Muscle layer of duodenum (tissue), 2 donors: ENCODE data around the gene LMX1B.

Experiments
- H3K27ac ChIP-seq: one replicate; pipeline ENCODE4 v1.7.0; 2013; ENCODE audit warnings: mild to moderate bottlenecking, low read length
- H3K27me3 ChIP-seq: one replicate; pipeline ENCODE4 v1.7.0; 2013; ENCODE audit warnings: low read depth, mild to moderate bottlenecking, control low read depth, low read length
- H3K36me3 ChIP-seq, 2 donors: one replicate each; pipeline ENCODE4 v1.7.0; 2013; ENCODE audit warnings: low read length in 2 of 2, control low read depth in 1 of 2, mild to moderate bottlenecking in 1 of 2; ENCODE audit not compliant: insufficient read depth in 2 of 2, control insufficient read depth in 1 of 2
- H3K4me1 ChIP-seq, 2 donors: one replicate each; pipeline ENCODE4 v1.7.0; 2013; ENCODE audit warnings: low read length in 2 of 2, mild to moderate bottlenecking in 2 of 2, control low read depth in 1 of 2, moderate library complexity in 1 of 2; ENCODE audit not compliant: insufficient read depth in 2 of 2, control insufficient read depth in 1 of 2
- H3K4me3 ChIP-seq, 2 donors: one replicate each; pipeline ENCODE4 v1.7.0; 2013; ENCODE audit warnings: low read length in 2 of 2, low read depth in 1 of 2, mild to moderate bottlenecking in 1 of 2
- H3K9me3 ChIP-seq, 2 donors: one replicate each; pipeline ENCODE4 v1.7.0; 2013; ENCODE audit warnings: low read length in 2 of 2, control low read depth in 1 of 2, mild to moderate bottlenecking in 1 of 2; ENCODE audit not compliant: control insufficient read depth in 1 of 2
- donor health status: healthy.

The LMX1B gene

DNA sequence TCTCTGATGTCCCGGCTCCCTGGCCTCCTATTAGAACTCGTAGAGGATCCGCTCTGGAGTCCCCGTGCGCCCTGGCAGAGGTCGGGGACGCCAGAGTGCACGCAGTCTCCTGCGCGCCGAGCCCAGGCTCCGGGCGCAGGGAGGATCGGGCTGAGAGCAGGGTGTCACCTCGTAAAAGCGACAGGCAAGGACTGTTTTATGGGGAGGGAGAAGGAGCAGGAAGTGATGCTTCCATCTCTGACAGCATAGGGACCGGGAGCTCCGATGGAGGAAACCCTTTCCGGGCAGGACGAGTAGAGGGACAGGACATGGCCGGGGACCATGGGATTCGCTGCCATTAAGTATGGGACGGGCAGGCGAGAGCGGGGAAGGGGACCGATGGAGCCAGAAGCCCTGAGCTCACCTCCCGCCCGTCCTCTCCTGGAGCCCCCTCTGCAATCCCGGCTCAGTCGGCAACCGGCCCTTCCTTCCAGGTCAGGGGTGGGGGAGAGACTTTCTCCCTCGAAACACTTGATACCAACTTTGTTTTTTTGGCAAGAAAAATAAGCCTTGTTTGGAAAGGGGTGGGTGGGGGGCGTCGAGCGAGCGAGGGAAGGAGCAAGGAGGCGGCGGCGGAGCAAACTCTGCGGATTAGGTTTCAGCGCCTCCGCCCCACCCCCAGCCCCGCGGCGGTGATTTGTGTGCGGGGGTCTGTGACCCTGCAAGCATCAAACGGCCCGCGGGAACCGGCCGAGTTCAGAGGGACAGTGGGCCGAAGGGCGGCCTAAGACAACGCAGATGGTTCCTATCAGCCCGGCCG, 12.6 kb downstream of the LMX1B start:
- Histone ChIP-seq H3K36me3 (no peaks in the 10 kb centered on the region), H3K4me1 (peaks cover 0 to 25% of the 10 kb centered on the region in 2 donors), H3K9me3 (no peaks in the 10 kb centered on the region), H3K27me3 (peaks cover 77% of the 10 kb centered on the region), H3K4me3 (peak overlapping the region; percentile 42 to 62), H3K27ac (no peak overlapping the region)

DNA sequence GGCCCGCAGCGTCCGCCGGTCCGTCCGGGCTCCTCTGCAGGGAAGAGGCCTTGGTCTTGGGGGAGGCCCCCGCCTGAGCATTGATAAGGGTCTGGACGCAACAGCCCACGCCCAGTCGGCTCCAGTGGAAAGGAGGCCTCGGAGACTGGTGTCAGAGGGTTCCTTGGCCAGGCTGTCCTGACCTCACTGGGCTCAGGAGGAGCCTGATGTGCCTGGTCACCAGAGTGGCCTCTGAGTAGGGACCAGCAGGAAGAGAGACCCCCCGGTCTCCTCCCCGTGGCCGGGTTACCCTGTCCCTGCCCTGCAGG, 13.2 kb downstream of the LMX1B start:
- H3K27me3 ChIP-seq: peaks cover 71% of the 10 kb centered on the region
- H3K9me3 ChIP-seq: no peaks in the 10 kb centered on the region
- no peak overlapping the region for H3K27ac ChIP-seq
- no peak overlapping the region for H3K4me3 ChIP-seq
- H3K4me1 ChIP-seq: peaks cover 0 to 25% of the 10 kb centered on the region in 2 donors
- H3K36me3 ChIP-seq: no peaks in the 10 kb centered on the region

DNA sequence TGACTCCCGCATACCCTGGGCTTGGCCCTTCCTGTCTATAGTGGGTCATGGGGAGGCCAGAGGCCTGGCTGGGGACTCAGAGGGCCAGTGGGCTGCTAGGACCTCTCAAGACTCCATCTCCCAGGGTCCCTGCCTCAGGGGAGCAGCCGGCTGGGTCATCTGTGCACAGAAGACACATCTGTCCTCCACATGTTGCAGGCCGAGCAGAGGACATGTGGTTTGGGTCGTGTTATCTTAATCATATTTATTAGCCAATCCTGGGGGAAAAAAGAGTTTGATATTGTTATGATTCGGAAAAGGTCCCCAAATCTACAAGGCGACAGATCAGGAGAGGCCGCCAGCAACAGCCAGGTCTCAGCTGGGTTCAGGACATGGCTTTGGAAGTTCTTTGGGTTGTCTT, 14.4 kb downstream of the LMX1B start:
- Histone ChIP-seq H3K4me3 (no peak overlapping the region), H3K4me1 (peaks cover 0 to 25% of the 10 kb centered on the region in 2 donors), H3K36me3 (no peaks in the 10 kb centered on the region), H3K9me3 (no peaks in the 10 kb centered on the region), H3K27ac (no peak overlapping the region), H3K27me3 (peaks cover 60% of the 10 kb centered on the region)

DNA sequence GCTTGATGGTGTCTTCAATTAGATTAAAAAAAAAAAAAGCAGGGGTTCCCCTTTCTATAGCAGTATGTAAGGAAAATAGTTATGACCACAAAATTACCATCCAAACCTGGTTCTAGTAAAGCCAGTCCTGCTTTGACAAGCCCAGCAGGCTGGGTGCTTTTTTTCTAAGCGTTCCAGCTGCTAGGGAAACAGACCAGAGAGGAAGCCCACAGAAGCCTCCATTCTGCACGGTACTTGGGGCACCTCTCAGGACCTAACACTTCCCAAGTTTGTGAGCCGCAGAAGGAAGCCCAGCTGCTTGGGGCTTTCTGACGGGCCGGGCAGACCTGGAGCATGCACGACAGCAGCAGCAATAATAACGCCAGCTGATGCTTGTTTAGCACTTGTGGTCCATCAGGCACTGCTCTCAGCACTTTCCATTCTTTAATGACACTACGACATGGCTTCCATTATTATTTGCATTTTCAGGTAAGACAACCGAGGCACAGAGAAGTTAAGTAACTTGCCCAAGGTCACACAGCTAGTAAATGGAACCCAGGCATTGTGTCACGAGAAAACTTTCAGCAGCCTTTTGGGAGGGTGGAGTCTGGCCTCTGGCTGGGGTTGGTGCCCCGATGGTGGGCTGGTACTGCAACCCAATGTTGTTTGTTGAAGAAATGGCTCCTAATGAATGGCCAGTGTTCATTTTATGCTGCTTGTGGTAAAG, 15.4 kb downstream of the LMX1B start:
- Histone ChIP-seq H3K9me3 (no peaks in the 10 kb centered on the region), H3K4me1 (peaks cover 0 to 20% of the 10 kb centered on the region in 2 donors), H3K4me3 (no peak overlapping the region), H3K36me3 (no peaks in the 10 kb centered on the region), H3K27me3 (peaks cover 50% of the 10 kb centered on the region), H3K27ac (no peak overlapping the region)

DNA sequence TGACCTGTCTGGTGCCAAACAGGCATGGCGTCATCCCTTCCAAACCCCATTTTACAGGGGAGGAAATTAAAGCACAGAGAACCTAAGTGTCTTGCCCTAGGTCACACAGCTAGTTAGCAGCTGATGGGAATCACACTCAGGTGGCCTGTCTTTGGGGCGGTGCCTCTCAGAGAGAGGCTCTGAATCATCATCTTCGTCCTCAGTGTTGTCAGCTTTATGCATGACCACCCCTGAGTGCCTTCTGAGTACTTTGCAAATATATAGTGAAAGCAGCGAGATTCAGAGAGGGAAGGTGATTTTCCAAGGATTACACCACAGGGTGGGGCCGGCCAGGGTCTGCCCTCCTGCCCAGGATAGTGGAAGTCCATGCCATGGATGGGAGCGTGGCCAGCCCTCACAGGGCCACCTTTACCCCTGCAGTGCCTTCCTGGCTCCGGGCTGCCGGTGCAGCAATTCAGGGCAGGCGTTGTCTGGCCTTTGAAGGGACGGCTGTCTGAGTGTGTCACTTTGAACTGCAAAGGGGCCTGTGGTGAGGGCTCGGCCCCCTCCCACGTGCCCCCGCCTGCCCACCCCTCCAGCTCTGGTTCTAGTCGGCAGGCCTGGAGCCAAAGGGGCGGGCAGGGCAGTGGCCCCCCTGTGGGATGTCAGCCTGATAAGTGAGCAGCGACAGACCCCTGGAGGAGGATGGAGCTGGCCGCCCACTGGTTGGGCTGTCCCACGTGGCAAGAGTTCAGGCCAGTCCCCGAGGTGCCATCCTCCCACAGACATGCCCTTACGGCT, 16.9 kb downstream of the LMX1B start:
- no peak overlapping the region for H3K27ac ChIP-seq
- H3K4me3 ChIP-seq: no peak overlapping the region
- H3K27me3 ChIP-seq: peaks cover 35% of the 10 kb centered on the region
- peaks cover 0 to 11% of the 10 kb centered on the region in 2 donors for H3K4me1 ChIP-seq
- H3K9me3 ChIP-seq: no peaks in the 10 kb centered on the region
- no peaks in the 10 kb centered on the region for H3K36me3 ChIP-seq

DNA sequence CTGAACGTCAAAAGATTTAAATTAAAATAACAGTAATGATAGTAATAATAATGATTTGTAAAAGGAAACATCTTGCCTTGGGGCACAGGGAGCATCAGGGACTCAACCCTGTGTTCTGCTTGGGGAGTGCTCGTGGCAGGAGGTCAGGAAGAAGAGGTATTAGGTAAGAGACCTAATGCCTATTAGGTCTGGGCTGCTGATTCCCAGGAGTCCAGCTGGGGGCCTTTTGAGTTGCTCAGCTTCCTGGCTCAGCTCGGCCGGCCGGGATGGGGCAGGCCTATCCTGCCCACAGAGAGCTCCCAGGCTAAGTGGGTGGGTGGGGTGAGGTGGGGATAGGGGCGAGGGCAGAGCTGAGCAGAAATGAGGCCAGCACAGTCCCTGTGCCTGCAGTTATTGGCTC, 17.5 kb downstream of the LMX1B start:
- no peak overlapping the region for H3K4me3 ChIP-seq
- peaks cover 29% of the 10 kb centered on the region for H3K27me3 ChIP-seq
- H3K4me1 ChIP-seq: peaks cover 0 to 5% of the 10 kb centered on the region in 2 donors
- H3K36me3 ChIP-seq: no peaks in the 10 kb centered on the region
- H3K9me3 ChIP-seq: no peaks in the 10 kb centered on the region
- no peak overlapping the region for H3K27ac ChIP-seq

DNA sequence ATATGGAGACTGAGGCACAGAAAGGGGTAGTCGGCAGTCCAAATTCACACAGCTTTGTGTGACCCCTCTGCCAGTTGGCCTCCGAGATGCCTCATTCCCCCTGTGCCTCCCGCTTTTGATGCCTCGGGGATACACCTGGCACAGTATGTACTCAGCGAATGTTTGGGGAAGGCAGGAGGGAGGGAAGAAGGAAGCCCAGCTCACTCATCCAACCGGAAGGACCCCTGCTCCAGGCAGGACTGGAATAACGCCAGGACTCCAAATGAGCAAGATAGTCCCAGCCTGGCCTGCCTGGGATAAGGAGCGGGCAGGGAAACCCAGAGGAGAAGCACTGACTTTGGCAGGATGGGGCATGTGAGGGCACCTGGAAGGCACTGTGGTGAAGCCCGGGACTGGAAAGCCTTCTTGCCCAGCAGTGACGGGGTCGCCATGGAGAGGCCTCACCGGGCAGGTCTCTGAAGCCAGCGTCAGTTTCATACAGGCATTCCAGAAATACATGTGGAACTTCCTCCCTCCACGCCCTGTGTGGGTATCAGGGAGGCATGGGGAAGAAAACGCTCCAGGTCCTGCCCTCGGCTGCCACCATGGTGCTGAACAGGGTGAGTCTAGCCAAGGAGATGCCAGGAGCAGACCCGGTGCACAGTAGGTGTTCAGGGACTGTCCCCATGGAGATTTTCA, 20.3 kb downstream of the LMX1B start:
- no peaks in the 10 kb centered on the region for H3K36me3 ChIP-seq
- H3K4me3 ChIP-seq: no peak overlapping the region
- H3K27ac ChIP-seq: no peak overlapping the region
- no peaks in the 10 kb centered on the region for H3K9me3 ChIP-seq
- peaks cover 35% of the 10 kb centered on the region for H3K27me3 ChIP-seq
- peaks cover 0 to 13% of the 10 kb centered on the region in 2 donors for H3K4me1 ChIP-seq

DNA sequence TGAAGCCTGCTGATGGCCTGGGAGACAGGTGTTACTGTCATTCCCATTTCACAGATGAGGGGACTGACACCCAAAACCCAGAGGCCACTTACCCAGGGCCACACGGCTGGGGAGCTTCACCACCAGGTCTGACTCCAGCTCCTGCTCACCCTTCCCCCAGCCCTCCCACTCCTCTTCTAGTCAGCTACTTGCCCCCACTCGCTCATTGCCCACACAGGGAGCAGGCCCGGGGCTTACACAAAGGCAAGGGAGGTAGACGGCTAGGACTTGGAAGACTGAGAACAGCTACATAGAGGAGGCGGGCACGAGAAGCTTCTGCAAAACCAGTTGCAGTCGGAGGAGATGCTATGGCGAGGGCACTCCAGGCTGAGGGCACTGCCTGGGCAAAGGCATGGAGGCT, 21.3 kb downstream of the LMX1B start:
- Histone ChIP-seq H3K27ac (no peak overlapping the region), H3K9me3 (no peaks in the 10 kb centered on the region), H3K27me3 (peaks cover 28% of the 10 kb centered on the region), H3K36me3 (no peaks in the 10 kb centered on the region), H3K4me3 (no peak overlapping the region), H3K4me1 (peaks cover 0 to 14% of the 10 kb centered on the region in 2 donors)

DNA sequence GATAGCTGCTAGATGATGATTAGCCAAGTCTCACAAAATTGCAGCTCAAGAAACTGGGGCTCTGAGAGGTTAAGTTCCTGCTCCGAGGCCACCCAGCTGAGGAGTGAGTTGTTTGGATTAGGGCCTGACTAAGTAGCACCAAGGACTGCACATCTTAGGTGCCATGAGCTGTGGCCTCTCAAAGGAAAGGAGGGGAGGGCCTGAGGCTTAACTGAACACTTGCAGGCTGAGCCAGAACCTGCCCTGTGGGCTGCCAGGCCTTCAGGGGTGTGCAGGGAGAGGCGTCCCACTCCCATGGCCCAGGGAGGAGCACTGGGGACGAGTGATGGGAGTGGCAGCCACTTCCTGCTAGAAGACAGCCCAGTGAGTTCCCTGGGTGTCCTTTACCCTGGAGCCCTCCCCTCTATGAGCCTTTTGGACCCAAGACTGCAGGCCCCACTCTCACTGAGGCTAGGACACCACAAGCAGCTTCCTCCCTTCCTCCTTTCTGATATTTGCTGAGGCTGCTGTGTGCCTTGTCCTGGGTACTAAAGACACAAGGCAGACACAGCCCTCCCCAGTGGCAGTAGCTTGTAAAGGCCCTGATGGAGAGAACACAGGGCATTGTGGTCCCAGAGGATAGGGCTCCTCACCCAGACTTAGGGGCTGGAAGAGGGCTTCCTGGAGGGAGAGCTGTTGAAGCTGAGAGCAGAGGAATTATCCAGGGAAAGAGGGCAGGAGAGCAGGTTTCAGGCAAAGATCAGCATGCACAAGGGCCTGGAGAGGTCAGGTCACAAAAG, 22.1 kb downstream of the LMX1B start:
- Histone ChIP-seq H3K36me3 (no peaks in the 10 kb centered on the region), H3K4me3 (no peak overlapping the region), H3K27ac (no peak overlapping the region), H3K9me3 (no peaks in the 10 kb centered on the region), H3K27me3 (peaks cover 20% of the 10 kb centered on the region), H3K4me1 (peaks cover 0 to 14% of the 10 kb centered on the region in 2 donors)

DNA sequence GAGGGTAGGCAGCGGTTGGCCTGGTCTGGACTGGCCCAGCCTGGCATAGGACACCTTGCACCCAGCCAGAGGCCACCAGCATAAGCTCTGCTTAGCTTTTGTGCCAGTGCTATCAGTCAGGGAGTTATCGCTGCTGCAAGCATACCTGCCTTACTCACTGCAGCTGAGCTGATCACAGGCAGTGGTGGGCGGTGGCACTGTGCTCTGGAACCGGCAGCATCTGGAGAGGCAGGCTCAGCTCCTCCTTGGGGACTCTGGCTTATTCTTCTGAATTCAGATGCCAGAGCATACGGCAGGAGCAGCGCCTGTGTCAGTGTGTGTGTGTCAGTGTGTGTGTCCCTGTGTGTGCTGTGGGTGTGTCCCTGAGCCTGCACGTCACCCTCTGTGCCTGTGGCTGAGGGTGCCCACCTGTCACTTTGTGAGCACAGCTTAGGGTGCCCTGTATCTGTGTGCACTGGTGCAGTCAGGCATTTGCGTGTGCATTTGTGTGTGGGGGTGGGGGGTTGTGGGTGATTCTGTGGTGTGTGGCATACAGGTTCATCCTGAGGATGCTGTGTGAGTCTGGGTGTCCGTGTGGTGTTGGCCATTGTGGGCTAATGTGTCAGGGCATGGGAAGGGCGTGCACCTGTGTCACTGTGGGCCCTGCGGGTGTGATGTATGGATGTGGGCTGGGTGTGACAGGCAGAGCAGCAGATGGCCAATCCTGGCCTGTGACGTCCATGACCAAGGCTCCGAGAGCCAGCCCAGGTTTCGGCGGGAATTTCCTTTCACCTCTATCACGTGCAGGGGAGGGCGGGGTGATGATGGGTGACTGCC, 23.5 kb downstream of the LMX1B start:
- Histone ChIP-seq H3K4me1 (peaks cover 0 to 14% of the 10 kb centered on the region in 2 donors), H3K27ac (no peak overlapping the region), H3K9me3 (no peaks in the 10 kb centered on the region), H3K4me3 (no peak overlapping the region), H3K36me3 (no peaks in the 10 kb centered on the region), H3K27me3 (peaks cover 20% of the 10 kb centered on the region)
